Chondrocyte (in vitro differentiated cells): Measurements from ENCODE around the gene HSCB. TPM values are rescaled to one million over a fixed set of nuclear protein-coding genes. Genes with fewer than 3 reads are reported as not detected.
"Not testable (repeated sequence)": the region's sequence is repeated elsewhere in the genome, so short reads cannot be mapped to it uniquely, and the experiment has no call there.

Experiments used
- DNase-seq: peaks from one replicate; pipeline ENCODE4 v3.0.0; 2021; ENCODE audit warnings: mixed read lengths, low spot score
- H3K27ac Mint-ChIP-seq: one replicate; pipeline ENCODE4 v1.8.0; 2021; ENCODE audit warnings: mild to moderate bottlenecking, moderate library complexity, mixed read lengths; ENCODE audit not compliant: unreplicated experiment
- H3K27me3 Mint-ChIP-seq: 2 replicates; pipeline ENCODE4 v1.8.0; 2021; ENCODE audit warnings: low read depth, mixed read lengths
- H3K36me3 Mint-ChIP-seq: 2 replicates; pipeline ENCODE4 v1.8.0; 2021; ENCODE audit warnings: low read depth, mixed read lengths
- H3K4me1 Mint-ChIP-seq: 2 replicates; pipeline ENCODE4 v1.8.0; 2021; ENCODE audit warnings: low read depth, mild to moderate bottlenecking, mixed read lengths
- H3K4me3 Mint-ChIP-seq: one replicate; pipeline ENCODE4 v1.8.0; 2021; ENCODE audit warnings: mild to moderate bottlenecking, moderate library complexity, mixed read lengths; ENCODE audit not compliant: unreplicated experiment
- H3K9me3 Mint-ChIP-seq: 2 replicates; pipeline ENCODE4 v1.8.0; 2021; ENCODE audit warnings: low read depth, mixed read lengths
- total RNA-seq: library from RNA; stranded (reverse); gene quantifications from 3 replicates; pipeline ENCODE4 v1.2.1, GENCODE V29; 2021
- TF ChIP-seq, protein P1 (sequence below): fragments of 200-600 bp; sonication (generic); IDR thresholded peaks from 2 replicates; pipeline ENCODE4 v1.5.0; 2021; ENCODE audit warnings: antibody characterized with exemption, mild to moderate bottlenecking, moderate library complexity

Gene HSCB
- total RNA-seq, 1 donor from 2014 or later: 9.8 TPM

GRCh38 chr22:28730179-28730578, 11.7 kb upstream of the HSCB start:
- Mint-ChIP-seq H3K27ac (peak overlapping the region; percentile 73), H3K9me3 (no peaks in the 10 kb centered on the region), H3K27me3 (no peaks in the 10 kb centered on the region), H3K4me3 (no peak overlapping the region), H3K36me3 (peaks cover 1% of the 10 kb centered on the region), H3K4me1 (peaks cover 5% of the 10 kb centered on the region)
- no peak for DNase-seq
- TF ChIP-seq, protein P1, sequence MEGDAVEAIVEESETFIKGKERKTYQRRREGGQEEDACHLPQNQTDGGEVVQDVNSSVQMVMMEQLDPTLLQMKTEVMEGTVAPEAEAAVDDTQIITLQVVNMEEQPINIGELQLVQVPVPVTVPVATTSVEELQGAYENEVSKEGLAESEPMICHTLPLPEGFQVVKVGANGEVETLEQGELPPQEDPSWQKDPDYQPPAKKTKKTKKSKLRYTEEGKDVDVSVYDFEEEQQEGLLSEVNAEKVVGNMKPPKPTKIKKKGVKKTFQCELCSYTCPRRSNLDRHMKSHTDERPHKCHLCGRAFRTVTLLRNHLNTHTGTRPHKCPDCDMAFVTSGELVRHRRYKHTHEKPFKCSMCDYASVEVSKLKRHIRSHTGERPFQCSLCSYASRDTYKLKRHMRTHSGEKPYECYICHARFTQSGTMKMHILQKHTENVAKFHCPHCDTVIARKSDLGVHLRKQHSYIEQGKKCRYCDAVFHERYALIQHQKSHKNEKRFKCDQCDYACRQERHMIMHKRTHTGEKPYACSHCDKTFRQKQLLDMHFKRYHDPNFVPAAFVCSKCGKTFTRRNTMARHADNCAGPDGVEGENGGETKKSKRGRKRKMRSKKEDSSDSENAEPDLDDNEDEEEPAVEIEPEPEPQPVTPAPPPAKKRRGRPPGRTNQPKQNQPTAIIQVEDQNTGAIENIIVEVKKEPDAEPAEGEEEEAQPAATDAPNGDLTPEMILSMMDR: no peak

- Mint-ChIP-seq H3K27me3 (no peaks in the 10 kb centered on the region), H3K9me3 (no peaks in the 10 kb centered on the region), H3K4me1 (peaks cover 5% of the 10 kb centered on the region), H3K27ac (no peak overlapping the region), H3K4me3 (no peak overlapping the region), H3K36me3 (no peaks in the 10 kb centered on the region)
- DNase-seq: no peak
- TF ChIP-seq, protein P1: no peak
Measured at GRCh38 chr22:28734393-28734792, 7.4 kb upstream of the HSCB start.

GRCh38 chr22:28736301-28737155, 5.3 kb upstream of the HSCB start:
- Mint-ChIP-seq H3K9me3 (no peaks in the 10 kb centered on the region), H3K27ac (no peak overlapping the region), H3K4me1 (peaks cover 8% of the 10 kb centered on the region), H3K36me3 (no peaks in the 10 kb centered on the region), H3K27me3 (no peaks in the 10 kb centered on the region), H3K4me3 (no peak overlapping the region)
- TF ChIP-seq, protein P1: no peak
- DNase-seq: no peak

DNA sequence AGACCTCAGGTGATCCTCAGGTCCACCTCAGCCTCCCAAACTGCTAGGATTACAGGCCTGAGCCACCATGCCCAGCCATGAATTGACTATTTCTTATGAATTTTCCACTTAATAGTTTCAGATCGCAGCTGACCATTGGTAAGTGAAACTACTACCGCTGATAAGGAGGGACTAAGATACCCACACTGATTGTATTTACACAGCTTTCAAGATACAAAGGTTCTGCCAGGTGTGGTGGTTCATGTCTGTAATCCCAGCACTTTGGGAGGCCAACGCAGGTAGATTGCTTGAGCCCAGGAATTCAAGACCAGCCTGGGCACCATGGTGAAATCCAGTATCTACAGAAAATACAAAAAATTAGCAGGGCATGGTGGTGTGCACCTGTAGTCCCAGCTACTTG, 4.1 kb upstream of the HSCB start:
- TF ChIP-seq, protein P1: no peak
- Mint-ChIP-seq H3K36me3 (no peaks in the 10 kb centered on the region), H3K4me3 (no peak overlapping the region), H3K27me3 (no peaks in the 10 kb centered on the region), H3K4me1 (peaks cover 13% of the 10 kb centered on the region), H3K27ac (no peak overlapping the region), H3K9me3 (no peaks in the 10 kb centered on the region)
- no peak for DNase-seq

DNA sequence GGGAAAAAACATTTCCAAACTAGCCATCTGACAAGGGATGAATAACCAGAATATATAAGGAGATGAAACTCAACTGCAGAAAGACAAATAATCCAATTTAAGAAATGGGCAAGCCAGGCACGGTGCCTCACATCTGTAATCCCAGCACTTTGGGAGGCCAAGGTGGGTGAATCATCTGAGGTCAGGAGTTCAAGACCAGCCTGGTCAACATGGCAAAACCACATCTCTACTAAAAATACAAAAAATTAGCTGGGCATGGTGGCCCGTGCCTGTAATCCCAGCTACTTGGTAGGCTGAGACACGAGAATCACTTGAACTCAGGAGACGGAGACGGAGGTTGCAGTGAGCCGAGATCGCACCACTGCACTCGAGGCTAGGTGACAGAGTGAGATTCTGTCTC, 3.0 kb upstream of the HSCB start:
- DNase-seq, H3K36me3 Mint-ChIP-seq, H3K27me3 Mint-ChIP-seq, H3K4me3 Mint-ChIP-seq, H3K27ac Mint-ChIP-seq, H3K9me3 Mint-ChIP-seq: not testable (repeated sequence)
- H3K4me1 Mint-ChIP-seq: peaks cover 24% of the 10 kb centered on the region
